Activated CD8-positive, alpha-beta memory T cell treated with anti-CD3 and anti-CD28 coated beads, Interleukin-2, amount 50 U/mL, for 24 hours (primary cell): Measurements from ENCODE around the gene NKD2.
"Not testable (repeated sequence)": the region's sequence is repeated elsewhere in the genome, so short reads cannot be mapped to it uniquely, and the experiment has no call there.

Source experiments
- DNase-seq: peaks from one replicate; pipeline ENCODE4 v3.0.0-alpha.2; 2020; ENCODE audit errors: extremely low read depth

NKD2 gene

GRCh38 chr5:1008451-1009358, at the start of gene NKD2:
Gene NKD2 (plus strand): TSS chr5:1008802. CDS start chr5:1009058, 256 bp downstream.
- DNase-seq = no peak

- no peak for DNase-seq
Observed at GRCh38 chr5:959581-960531, 48.7 kb upstream of the NKD2 start.

GRCh38 chr5:960551-960950, 48.1 kb upstream of the NKD2 start:
- no peak for DNase-seq

GRCh38 chr5:961002-961710, 47.4 kb upstream of the NKD2 start:
- no peak for DNase-seq

- no peak for DNase-seq
Observed at GRCh38 chr5:961711-962240, 46.8 kb upstream of the NKD2 start.

GRCh38 chr5:962386-962785, 46.2 kb upstream of the NKD2 start:
- DNase-seq = no peak

- DNase-seq = no peak
Observed at GRCh38 chr5:962801-963200, 45.8 kb upstream of the NKD2 start.

GRCh38 chr5:963310-963672, 45.3 kb upstream of the NKD2 start:
- DNase-seq = no peak

GRCh38 chr5:963673-964531, 44.7 kb upstream of the NKD2 start:
- DNase-seq = no peak

GRCh38 chr5:964821-965220, 43.8 kb upstream of the NKD2 start:
- DNase-seq = no peak

GRCh38 chr5:965604-966344, 42.8 kb upstream of the NKD2 start:
- no peak for DNase-seq

GRCh38 chr5:966345-966710, 42.3 kb upstream of the NKD2 start:
- DNase-seq = no peak

- no peak for DNase-seq
Observed at GRCh38 chr5:966941-967340, 41.7 kb upstream of the NKD2 start.

- no peak for DNase-seq
Observed at GRCh38 chr5:968881-969280, 39.7 kb upstream of the NKD2 start.

- no peak for DNase-seq
Observed at GRCh38 chr5:969408-969839, 39.2 kb upstream of the NKD2 start.

GRCh38 chr5:972575-972974, 36.0 kb upstream of the NKD2 start:
- not testable (repeated sequence) for DNase-seq

GRCh38 chr5:976849-977751, 31.5 kb upstream of the NKD2 start:
- DNase-seq = no peak

- DNase-seq = no peak
Observed at GRCh38 chr5:978054-978453, 30.5 kb upstream of the NKD2 start.

GRCh38 chr5:978693-979092, 29.9 kb upstream of the NKD2 start:
- no peak for DNase-seq
